DND-41 (cell line): ENCODE measurements around the gene COMMD4.
"Not testable (repeated sequence)": the region's sequence is repeated elsewhere in the genome, so short reads cannot be mapped to it uniquely, and the experiment has no call there.

ENCODE experiments used
- ATAC-seq: fragments of 200-7000 bp; cut with Tn5 transposase; 3 replicates; pipeline ENCODE4 v1.9.1; 2021; ENCODE audit warnings: low read depth; ENCODE audit not compliant: insufficient read depth
- DNase-seq: peaks from one replicate; pipeline ENCODE4 v3.0.0-alpha.2; 2020
- H2AFZ ChIP-seq: 2 replicates; pipeline ENCODE4 v1.6.0; 2012; ENCODE audit warnings: low read depth, low read length
- H3K27ac ChIP-seq: 2 replicates; pipeline ENCODE4 v1.5.1; 2012; ENCODE audit warnings: low read length, inconsistent platforms
- H3K27me3 ChIP-seq: fragments of 200-600 bp; sonication (generic); 2 replicates; pipeline ENCODE4 v1.6.0; 2012; ENCODE audit warnings: low read length, mild to moderate bottlenecking, inconsistent platforms; ENCODE audit not compliant: insufficient read depth, poor library complexity
- H3K36me3 ChIP-seq: 2 replicates; pipeline ENCODE4 v1.5.1; 2012; ENCODE audit warnings: low read length, inconsistent platforms; ENCODE audit not compliant: insufficient read depth
- H3K4me1 ChIP-seq: 2 replicates; pipeline ENCODE4 v1.5.1; 2012; ENCODE audit warnings: mild to moderate bottlenecking, low read length; ENCODE audit not compliant: insufficient read depth
- H3K4me2 ChIP-seq: 2 replicates; pipeline ENCODE4 v1.6.0; 2012; ENCODE audit warnings: mild to moderate bottlenecking, moderate library complexity, low read length, inconsistent platforms; ENCODE audit not compliant: insufficient read depth
- H3K4me3 ChIP-seq, 2 experiments: fragments of 200-600 bp in 1 of 2; shearing (Covaris generic) in 1 of 2; 2 replicates each; pipeline ENCODE4 v1.5.1; 2012 to 2016; ENCODE audit warnings: inconsistent platforms in 2 of 2, low read length in 2 of 2, mild to moderate bottlenecking in 2 of 2, low read depth in 1 of 2, moderate library complexity in 1 of 2
- H3K79me2 ChIP-seq: 2 replicates; pipeline ENCODE4 v1.6.0; 2012; ENCODE audit warnings: low read length, inconsistent platforms; ENCODE audit not compliant: insufficient read depth
- H3K9ac ChIP-seq: 2 replicates; pipeline ENCODE4 v1.6.0; 2012; ENCODE audit warnings: low read depth, mild to moderate bottlenecking, inconsistent platforms, low read length, moderate library complexity
- H3K9me3 ChIP-seq: 2 replicates; pipeline ENCODE4 v1.5.1; 2012; ENCODE audit warnings: low read length, moderate library complexity, mild to moderate bottlenecking, inconsistent platforms; ENCODE audit not compliant: insufficient read depth, severe bottlenecking
- H4K20me1 ChIP-seq: 2 replicates; pipeline ENCODE4 v1.6.0; 2012; ENCODE audit warnings: low read length; ENCODE audit not compliant: insufficient read depth
- CTCF ChIP-seq: IDR thresholded peaks from 2 replicates; pipeline ENCODE4 v1.5.1; 2012; ENCODE audit warnings: borderline replicate concordance, low read length, moderate library complexity, mild to moderate bottlenecking; ENCODE audit not compliant: poor library complexity, severe bottlenecking; ENCODE audit errors: extremely low read depth
- EZH2 ChIP-seq: IDR thresholded peaks from 3 replicates; pipeline ENCODE4 v1.6.1; 2012; ENCODE audit warnings: borderline replicate concordance, low read depth, mild to moderate bottlenecking, moderate library complexity, low read length, inconsistent platforms; ENCODE audit not compliant: severe bottlenecking

Gene COMMD4

GRCh38 chr15:75327491-75327890 is 8.4 kb upstream of the COMMD4 start:
- H3K27me3 ChIP-seq = no peaks in the 10 kb centered on the region
- H3K4me3 ChIP-seq = no peak overlapping the region
- TF ChIP-seq EZH2 = no peak
- no peak for TF ChIP-seq CTCF
- no peaks in the 10 kb centered on the region for H4K20me1 ChIP-seq
- no peak overlapping the region for H3K9ac ChIP-seq
- H3K4me2 ChIP-seq = no peak overlapping the region
- no peak overlapping the region for H3K27ac ChIP-seq
- no peak for ATAC-seq
- no peaks in the 10 kb centered on the region for H3K36me3 ChIP-seq
- H3K4me1 ChIP-seq = no peaks in the 10 kb centered on the region
- no peaks in the 10 kb centered on the region for H3K79me2 ChIP-seq
- no peak for DNase-seq
- H2AFZ ChIP-seq = no peak overlapping the region
- H3K9me3 ChIP-seq = no peaks in the 10 kb centered on the region

GRCh38 chr15:75328493-75329314 is 7.2 kb upstream of the COMMD4 start:
- Histone ChIP-seq H2AFZ (no peak overlapping the region), H3K36me3 (no peaks in the 10 kb centered on the region), H3K4me2 (no peak overlapping the region), H3K9me3 (no peaks in the 10 kb centered on the region), H4K20me1 (no peaks in the 10 kb centered on the region), H3K27ac (no peak overlapping the region), H3K27me3 (no peaks in the 10 kb centered on the region), H3K79me2 (no peaks in the 10 kb centered on the region), H3K9ac (no peak overlapping the region), H3K4me1 (no peaks in the 10 kb centered on the region), H3K4me3 (no peak overlapping the region)
- no peak for TF ChIP-seq CTCF
- TF ChIP-seq EZH2 = no peak
- no peak for DNase-seq
- no peak for ATAC-seq

GRCh38 chr15:75329571-75329970 is 6.3 kb upstream of the COMMD4 start:
- Histone ChIP-seq H3K27me3 (no peaks in the 10 kb centered on the region), H3K4me3 (no peak overlapping the region), H3K4me2 (no peak overlapping the region), H3K9me3 (no peaks in the 10 kb centered on the region), H3K9ac (no peak overlapping the region), H2AFZ (no peak overlapping the region), H3K4me1 (no peaks in the 10 kb centered on the region), H3K27ac (no peak overlapping the region), H4K20me1 (no peaks in the 10 kb centered on the region), H3K36me3 (no peaks in the 10 kb centered on the region), H3K79me2 (no peaks in the 10 kb centered on the region)
- no peak for TF ChIP-seq EZH2
- TF ChIP-seq CTCF = no peak
- DNase-seq (no peak), ATAC-seq (no peak)

- ATAC-seq, H3K9ac ChIP-seq, H3K9me3 ChIP-seq, H3K27me3 ChIP-seq, H3K4me3 ChIP-seq, H3K4me2 ChIP-seq, H3K36me3 ChIP-seq, H3K27ac ChIP-seq, H4K20me1 ChIP-seq, H2AFZ ChIP-seq, DNase-seq: not testable (repeated sequence)
- H3K4me1 ChIP-seq = peaks cover 16% of the 10 kb centered on the region
- peaks cover 12% of the 10 kb centered on the region for H3K79me2 ChIP-seq
Measured at GRCh38 chr15:75332093-75332492, 3.8 kb upstream of the COMMD4 start.

- not testable (repeated sequence) for H3K9me3 ChIP-seq, H3K27ac ChIP-seq, H2AFZ ChIP-seq, H3K27me3 ChIP-seq, DNase-seq, H3K36me3 ChIP-seq, H4K20me1 ChIP-seq, H3K9ac ChIP-seq, ATAC-seq, H3K4me3 ChIP-seq, H3K4me2 ChIP-seq
- Histone ChIP-seq H3K79me2 (peaks cover 13% of the 10 kb centered on the region), H3K4me1 (peaks cover 20% of the 10 kb centered on the region)
Measured at GRCh38 chr15:75333654-75334419, 2.0 kb upstream of the COMMD4 start.
